NCI-H345 treated with DMSO at 0.1 percent for 48 hours (cell line): Measurements from ENCODE around the gene AIDA.
"Not testable (repeated sequence)": the region's sequence is repeated elsewhere in the genome, so short reads cannot be mapped to it uniquely, and the experiment has no call there.

Experiments used
- DNase-seq: peaks from one replicate; lab custom pipeline; 2025; ENCODE audit not compliant: unreplicated experiment; lab: John Stamatoyannopoulos, UW

The AIDA gene

GRCh38 chr1:222713091-222713961 lies 1.0 kb upstream of the AIDA start:
- peak; percentile 95 for DNase-seq

DNA sequence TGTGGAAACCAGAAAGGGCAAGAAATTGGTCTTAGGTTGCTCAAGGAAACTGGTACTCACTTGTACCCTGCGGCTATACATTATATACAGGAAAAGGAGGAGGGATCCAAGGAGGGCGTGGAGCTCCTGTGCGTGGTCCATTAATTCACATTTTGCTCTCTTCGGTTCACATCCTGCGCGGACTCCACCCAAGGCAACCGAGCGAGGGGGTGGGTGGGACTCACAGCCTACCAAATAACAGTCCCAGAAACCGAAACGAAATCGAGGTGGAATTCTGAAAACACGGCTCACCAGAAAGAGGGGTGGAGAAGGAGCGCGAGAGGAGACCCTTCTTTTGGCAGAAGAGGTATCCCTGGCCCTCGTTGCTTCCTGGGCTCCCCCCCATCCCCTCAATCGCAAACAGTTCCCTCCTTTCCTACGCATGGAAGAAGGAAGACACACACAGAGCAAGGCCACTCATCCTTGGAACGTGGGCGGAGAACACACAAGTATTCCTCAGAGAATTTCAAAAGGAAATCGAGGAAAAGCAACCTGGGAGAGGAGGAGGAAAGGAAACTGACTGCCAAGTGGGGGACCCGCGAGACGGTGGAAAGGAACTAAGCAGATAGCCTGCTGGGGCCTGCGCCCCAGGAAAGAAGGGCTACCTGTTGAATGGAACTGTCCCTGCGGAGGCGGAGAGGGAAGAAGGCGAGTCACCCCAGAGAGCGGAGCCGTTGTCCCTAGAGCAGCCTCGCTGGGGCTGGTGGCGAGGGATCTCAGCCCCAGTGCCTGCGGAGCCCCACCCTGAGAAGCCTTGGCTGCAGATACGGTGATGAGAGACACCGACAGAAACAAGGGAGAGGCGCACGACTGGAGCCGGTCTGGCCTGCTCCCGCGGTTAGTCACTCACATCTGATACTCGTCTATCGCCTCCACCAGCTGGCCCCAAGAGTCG lies 705 bp downstream of the AIDA start:
- DNase-seq: peak; percentile 13

DNA sequence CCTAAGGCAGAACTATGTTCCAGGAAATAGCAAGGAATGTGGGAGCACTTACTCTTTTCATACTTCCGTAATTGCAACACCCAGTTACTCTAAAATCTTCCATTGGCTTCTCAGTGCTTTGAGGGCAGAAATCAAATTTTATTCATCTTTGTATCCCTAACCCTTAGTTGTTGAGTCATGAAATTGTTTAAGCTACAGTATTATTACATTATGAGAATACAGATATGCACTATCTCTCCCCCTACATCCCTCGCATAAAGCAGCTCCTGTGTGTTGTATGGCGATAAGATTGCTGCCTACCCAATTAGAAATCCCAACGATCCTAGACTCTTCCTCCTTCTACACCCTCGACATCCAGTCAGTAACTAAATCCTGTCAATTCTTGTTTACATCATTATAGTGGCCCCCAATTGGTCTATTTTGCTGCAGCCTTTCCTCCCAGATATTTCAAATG lies 2.6 kb downstream of the AIDA start:
- DNase-seq: no peak

DNA sequence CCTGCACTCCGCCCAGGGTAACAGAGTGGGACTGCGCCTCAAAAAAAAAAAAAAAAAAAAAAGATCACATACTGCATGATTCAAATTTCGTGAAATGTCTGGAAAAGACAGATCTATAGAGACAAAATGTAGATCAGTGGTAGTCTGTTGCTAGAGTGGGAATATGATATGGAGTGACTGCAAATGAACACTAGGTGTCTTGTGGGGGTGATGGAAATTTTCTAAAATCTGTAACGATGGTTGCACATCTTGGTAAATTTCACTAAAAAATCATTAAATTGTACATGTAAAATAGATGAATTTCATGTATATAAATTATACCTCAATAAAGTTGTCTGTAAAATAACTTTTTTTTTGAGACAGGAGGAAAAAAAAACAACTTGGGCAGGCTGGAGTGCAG lies 5.5 kb downstream of the AIDA start:
- DNase-seq: no peak

- DNase-seq: no peak
These were observed 8.0 kb downstream of the AIDA start for GRCh38 chr1:222704260-222704659.

DNA sequence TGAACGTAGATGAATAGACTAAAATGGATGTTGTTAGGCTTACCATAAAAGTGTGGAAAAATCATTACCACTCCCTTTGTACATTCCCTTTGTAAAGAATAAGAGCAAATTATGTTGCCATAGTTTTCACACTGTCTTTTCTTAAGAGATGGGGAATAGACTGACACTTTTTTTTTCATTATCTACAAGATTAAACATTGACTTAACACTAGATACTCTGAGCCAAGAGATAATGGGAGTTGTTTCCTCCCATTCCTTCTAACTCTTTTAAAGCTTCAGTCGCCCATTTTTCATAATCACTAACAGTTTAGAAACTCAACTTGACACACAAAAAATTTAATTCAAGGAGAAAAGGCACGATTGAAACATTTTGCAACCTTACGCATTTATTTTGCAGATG lies 10.1 kb downstream of the AIDA start:
- no peak for DNase-seq

- DNase-seq: no peak
These were observed 14.5 kb downstream of the AIDA start for GRCh38 chr1:222697826-222698225.

DNA sequence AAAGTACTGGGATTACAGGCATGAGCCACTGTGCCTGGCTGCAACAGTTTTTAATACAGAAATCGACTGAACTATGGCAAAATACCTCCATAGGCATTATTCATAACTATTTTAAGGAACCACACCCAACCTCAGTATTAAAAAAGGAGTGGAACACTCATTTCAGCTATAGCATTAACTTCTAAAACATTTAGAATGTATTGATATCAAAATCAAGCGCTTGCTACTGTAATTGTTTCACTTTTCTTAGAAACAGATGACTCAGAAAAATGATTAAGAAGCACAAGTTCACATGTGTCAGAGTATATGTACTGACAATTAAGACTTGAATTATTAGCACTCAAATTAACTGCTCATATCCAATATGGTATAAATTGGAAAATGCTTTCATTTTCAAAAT lies 15.1 kb downstream of the AIDA start:
- DNase-seq: no peak

DNA sequence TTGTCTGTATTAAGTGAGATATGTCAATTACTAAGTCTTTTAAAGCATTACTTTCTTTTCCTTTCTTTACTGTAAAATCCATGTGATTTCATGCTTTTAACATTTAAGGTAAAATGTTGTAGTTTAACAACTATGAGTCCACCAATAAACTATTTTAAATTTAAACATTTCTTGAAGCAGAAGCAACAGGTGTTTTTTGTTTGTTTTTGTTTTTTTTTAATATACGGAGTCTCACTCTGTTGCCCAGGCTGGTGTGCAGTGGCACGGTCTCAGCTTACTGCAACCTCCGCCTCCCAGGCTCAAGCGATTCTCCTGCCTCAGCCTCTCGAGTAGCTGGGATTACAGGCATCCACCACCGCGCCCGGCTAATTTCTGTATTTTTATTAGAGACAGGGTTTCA lies 15.6 kb downstream of the AIDA start:
- DNase-seq: no peak

DNA sequence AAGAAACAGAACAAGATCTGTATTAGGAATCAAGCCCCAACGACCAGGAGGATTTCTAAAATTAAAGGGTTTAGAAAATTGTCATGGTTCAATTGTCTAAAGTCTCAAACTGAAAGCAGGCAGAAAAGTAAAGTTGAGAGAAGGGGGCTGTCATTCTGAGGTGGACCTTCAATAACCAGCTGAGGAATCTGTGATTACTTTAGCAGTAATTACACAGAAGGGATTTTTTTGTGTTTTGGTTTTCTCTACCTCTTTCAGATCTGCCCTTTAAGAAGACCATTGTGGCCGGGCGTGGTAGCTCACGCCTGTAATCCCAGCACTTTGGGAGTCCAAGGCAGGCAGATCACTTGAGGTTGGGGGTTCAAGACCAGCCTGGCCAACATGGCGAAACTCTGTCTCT lies 17.4 kb downstream of the AIDA start:
- no peak for DNase-seq

DNA sequence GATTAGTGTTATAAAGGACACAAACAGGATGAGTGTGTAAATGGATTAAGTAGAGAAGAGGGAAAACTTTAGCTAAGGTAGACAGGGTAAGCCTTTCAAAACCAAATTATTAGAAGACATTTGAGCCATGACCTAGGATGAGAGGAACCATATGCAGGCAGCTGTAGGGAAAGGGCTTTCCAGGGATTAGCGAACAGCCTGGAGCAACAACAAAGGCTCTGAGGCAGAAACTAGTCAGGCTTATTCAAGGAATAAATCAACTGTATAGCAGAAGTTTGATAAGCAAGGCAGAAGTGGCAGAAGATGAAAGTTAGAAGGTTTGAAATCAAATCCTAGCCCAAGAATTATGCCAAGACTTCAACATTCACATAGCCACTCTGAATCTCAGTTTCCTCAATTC lies 21.3 kb downstream of the AIDA start:
- no peak for DNase-seq

GRCh38 chr1:222680080-222680479 lies 32.2 kb downstream of the AIDA start:
- no peak for DNase-seq

DNA sequence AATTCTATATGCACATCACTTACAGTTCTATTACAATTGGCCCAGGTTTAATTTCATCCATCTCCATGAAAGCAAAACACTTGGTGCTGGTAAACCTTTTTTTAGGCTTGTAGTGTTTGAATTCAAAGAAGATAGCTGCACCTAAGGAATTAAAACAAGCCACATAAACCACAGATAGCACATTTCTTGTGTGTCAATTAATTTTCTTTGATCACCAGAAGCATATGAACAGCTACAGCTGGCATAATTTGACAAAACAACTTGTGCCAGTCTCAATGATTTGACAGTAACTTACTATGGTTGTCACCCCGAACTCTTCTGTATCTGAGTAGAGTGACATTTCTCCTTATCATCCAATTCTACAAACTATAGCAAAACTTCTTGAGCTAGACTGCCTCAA lies 42.2 kb downstream of the AIDA start:
- DNase-seq: no peak

GRCh38 chr1:222669107-222669506 lies 43.2 kb downstream of the AIDA start:
- DNase-seq: not testable (repeated sequence)

DNA sequence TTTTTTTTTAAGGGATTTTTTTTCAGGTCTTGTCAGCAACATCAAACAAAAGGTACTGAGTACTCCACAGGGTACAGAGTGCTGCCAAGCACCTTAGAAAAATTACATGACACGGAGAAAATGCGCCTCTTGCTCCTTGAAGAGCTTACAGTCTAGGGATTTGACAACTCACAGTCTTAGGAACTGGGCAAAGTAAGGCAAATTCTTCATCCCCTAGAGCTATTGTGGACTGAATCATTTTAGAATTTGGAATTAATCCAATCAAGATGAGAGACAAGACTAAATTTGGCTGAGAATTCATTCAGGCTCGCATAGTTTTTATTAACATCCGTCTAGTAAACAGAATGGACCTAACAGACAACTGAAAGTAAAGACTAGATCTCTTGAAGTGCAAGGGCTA lies 44.1 kb downstream of the AIDA start:
- not testable (repeated sequence) for DNase-seq

DNA sequence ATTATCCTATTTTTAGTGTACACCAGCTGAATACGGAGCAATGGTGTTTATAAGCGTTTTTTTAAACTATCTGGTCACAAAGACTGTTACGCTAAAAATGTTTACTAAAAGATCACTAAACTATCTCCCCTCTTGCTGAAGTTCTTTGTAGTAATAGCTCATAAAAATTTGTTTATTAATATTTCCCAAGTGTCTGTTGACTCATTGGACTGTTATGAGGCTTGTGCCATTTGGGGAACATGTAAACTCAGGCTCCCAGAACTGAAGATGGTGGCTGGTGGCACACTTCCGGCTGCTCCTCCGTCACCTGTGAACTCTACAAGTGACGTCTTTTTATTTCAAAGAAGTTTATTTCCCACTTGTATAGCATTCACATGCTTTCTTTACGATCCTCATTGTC lies 46.3 kb downstream of the AIDA start:
- DNase-seq: no peak

GRCh38 chr1:222663431-222663934 lies 48.8 kb downstream of the AIDA start:
- no peak for DNase-seq

DNA sequence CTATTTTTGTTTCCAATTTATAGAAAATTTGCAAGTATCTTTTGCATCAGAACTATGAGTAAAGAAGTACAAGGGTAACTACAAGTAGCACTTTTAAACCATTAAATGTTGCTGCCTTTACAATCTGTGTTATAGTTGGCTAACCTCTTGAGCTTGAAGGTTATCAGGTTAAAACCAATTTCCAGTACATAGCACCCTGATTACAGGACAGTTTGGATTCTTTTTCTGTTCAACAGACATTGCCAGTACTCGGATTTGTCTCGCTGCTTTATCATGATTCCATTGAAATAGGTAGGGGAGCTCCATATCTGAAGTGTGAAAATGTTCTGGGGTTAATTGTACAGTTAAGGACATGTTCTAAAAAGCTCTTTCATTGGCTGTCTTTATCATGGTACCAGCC lies 54.4 kb downstream of the AIDA start:
- DNase-seq: no peak

- DNase-seq: no peak
These were observed 55.7 kb downstream of the AIDA start for GRCh38 chr1:222656391-222657155.

- DNase-seq: no peak
These were observed 57.4 kb downstream of the AIDA start for GRCh38 chr1:222654849-222655248.
